ENCODE results near the gene KLRF1.
"Not testable (repeated sequence)": the region's sequence is repeated elsewhere in the genome, so short reads cannot be mapped to it uniquely, and the experiment has no call there.

KLRF1 gene

DNA sequence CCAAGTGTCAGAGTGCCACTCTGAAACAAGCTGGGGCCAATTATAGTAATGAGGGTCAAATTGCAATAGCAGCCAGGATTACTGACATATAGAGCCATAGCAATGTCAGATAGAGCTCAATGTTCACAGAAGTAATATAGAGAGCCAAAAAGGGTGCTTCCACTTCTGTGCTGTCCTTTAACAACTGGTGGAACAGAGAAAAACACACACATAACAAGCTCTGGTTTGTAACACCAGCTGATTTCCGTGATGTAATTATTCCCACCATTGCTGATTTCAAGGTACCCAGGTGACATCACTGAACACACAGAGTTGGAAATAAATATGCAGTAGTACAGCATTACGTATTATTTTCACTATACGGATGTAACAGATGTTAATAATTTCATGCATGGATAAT is 44.9 kb downstream of the KLRF1 start:
- DNase-seq, result no peak

DNA sequence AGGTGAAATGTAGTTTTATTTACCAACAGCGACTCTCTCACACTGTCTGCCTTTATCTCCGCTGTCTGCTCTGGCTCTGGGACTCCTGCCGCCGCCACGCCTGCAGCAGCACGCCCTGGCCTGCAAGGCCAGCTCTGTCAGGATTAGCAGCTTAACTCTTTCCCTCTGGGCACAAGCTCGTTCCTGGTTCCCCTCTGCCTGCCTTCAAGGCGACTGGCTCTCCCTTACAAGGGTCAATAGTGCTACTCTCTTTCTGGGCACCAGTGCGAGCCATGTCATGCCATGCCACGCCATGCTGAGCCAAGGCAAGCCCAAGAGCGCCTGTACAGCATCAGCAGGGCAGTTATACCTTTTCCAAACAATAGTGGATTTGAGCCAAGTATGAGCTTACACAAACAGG is 45.5 kb downstream of the KLRF1 start:
- no peak for DNase-seq

DNA sequence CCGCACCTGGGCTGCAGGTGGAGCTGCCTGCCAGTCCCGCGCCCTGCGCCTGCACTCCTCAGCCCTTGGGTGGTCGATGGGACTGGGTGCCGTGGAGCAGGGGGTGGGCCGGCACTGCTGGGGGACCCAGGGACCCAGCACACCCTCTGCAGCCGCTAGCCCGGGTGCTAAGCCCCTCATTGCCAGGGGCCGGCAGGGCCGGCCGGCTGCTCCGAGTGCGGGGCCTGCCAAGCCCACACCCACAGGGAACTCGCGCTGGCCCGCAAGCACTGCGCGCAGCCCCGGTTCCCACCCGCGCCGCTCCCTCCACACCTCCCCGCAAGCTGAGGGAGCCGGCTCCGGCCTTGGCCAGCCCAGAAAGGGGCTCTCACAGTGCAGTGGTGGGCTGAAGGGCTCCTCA is 48.8 kb downstream of the KLRF1 start:
- not testable (repeated sequence) for DNase-seq

DNA sequence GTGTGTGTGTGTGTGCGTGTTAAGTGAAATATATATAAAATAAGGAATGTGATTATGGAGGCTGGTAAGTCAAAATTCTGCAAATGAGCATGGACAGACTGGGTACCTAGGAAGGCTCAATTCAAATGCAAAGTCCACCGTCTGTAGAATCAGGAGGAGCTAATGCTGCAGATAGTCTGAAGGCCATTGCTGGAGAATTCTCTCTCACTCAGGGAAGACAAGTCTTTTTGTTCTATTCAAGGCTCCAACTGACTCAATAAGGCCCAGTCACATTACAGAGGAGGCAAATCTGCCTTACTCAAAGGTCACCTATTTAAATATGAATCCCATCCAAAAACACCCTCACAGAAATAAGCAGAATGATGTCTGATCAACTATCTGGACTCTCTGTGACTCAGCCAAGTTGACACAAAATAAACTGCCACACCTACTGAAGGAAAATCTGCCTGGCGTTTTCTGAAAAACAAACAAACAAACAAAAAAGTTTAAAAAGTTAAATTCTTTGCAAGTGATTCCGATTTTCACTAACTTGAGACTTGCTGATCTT is 53.3 kb downstream of the KLRF1 start:
- no peak for DNase-seq

DNA sequence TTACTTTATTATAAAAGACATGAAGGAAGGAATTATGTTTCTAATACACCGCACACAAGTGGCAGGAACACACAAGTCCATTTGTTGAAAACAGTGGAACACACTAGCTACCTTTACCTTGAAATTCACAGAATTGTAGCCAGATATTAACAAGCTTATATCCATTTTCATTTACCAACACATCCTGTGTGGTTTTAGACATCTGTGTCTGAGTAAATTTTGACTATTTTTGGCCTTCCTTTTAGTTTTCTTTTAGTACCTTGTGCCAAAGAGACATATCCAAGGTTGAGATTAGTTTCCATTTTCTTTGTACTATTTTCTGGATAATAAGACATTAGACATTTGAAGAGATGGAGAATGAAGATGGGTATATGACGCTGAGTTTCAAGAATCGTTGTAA is 54.0 kb downstream of the KLRF1 start, which contains the start of gene KLRF2:
KLRF2 (plus strand) TSS at position 244 of the 400 bp plus-strand sequence; CDS start at position 351, 107 bp downstream.
- DNase-seq, result no peak

DNA sequence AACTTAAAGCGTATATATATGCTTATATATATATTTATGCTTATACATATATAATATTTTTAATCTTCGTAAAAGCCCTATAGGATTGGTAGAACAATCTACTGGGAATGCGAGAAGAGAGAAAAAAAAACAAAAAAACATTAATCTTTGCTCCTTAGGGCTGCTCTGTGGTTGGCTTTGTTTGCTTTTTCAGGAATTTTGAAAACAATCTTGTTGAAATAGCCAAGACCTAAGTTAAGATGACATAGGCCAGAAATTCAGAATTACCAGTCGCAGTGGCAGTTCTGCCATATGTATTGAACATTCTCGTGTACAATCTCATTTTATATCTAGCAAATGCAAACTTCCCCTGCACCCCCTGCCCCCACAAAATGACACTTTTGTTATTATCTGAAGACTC is 54.7 kb downstream of the KLRF1 start:
- DNase-seq, result no peak

DNA sequence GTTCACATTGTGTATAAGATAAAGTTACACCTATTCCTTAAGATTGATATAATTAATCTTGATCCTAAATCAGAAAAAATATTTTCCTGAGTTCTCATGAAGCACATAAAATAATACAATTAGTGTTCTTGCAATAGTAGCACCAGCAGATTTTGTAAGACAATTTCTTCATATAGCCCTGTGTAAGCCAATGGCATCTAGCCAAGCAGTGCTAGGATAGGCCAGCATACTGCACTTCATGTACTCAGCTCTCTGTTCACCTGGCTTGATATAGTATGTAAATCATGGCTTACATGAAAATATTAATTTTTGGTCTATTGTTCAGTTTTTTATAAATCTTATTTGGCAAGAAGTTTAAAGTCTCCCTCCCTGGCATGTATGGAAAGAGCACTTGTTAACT is 55.9 kb downstream of the KLRF1 start:
- DNase-seq, result no peak

DNA sequence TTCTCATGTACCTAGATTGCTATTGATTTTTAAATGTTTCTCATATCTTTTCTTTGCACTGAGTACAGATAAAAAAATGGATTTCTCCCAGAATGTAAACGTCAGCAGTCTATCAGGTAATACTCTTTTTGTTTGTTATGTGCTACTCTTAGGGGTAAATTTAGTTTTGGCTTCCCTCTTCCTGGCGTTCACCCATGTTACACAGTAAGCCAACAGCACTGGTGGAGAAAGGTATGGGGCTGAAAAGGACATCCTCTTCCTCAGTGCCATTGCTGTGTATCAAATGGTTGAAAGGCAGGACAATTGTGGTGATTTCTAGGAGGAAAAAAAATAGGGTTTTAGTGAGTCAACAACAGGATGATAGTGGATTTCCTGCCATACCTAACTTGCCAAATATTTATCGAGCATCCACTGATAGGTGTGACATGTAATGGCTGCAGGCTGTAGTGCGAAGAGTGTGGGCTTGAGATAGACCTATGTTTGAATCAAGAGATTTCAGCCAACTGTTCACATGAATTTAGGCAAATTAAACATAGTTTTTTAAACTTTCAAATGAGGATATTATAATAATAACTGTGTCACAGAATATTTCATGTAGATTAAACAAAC is 61.5 kb downstream of the KLRF1 start:
- no peak for DNase-seq
